ENCODE results near the gene ULK2. TPM values are rescaled to one million over a fixed set of nuclear protein-coding genes. Genes with fewer than 3 reads are reported as not detected.

ULK2 gene
- total RNA-seq, 2 experiments from 2014 or later = 14.4 to 17.2 TPM

Other genes starting within 250 kb of the ULK2 start
- 10 to 100 TPM; 19.7 to 23.1 TPM for gene ALDH3A2, start 219.2 kb downstream of the ULK2 start, total RNA-seq
- not detected for gene SLC47A2, start 151.4 kb downstream of the ULK2 start, total RNA-seq
- gene ALDH3A1, start 119.6 kb downstream of the ULK2 start, total RNA-seq = not detected
- gene AKAP10, start 109.9 kb upstream of the ULK2 start, total RNA-seq = 10 to 100 TPM; 43.0 to 43.9 TPM
- 10 to 100 TPM in 1 of 2 experiments, 1 to 10 TPM in 1; 9.6 to 10.3 TPM for gene SPECC1, start 141.4 kb upstream of the ULK2 start, total RNA-seq

Data from activated CD4-positive, alpha-beta memory T cell treated with anti-CD3 and anti-CD28 coated beads, Interleukin-2, amount 10 ng/mL, durations not matched to agents 7 days and 5 days (primary cell).